Measurements from ENCODE around the gene RBFOX1.
A peak's percentile ranks its signal among the peaks of the same experiment; 100 is the strongest.
"Not testable (repeated sequence)": the region's sequence is repeated elsewhere in the genome, so short reads cannot be mapped to it uniquely, and the experiment has no call there.

RBFOX1 gene

DNA sequence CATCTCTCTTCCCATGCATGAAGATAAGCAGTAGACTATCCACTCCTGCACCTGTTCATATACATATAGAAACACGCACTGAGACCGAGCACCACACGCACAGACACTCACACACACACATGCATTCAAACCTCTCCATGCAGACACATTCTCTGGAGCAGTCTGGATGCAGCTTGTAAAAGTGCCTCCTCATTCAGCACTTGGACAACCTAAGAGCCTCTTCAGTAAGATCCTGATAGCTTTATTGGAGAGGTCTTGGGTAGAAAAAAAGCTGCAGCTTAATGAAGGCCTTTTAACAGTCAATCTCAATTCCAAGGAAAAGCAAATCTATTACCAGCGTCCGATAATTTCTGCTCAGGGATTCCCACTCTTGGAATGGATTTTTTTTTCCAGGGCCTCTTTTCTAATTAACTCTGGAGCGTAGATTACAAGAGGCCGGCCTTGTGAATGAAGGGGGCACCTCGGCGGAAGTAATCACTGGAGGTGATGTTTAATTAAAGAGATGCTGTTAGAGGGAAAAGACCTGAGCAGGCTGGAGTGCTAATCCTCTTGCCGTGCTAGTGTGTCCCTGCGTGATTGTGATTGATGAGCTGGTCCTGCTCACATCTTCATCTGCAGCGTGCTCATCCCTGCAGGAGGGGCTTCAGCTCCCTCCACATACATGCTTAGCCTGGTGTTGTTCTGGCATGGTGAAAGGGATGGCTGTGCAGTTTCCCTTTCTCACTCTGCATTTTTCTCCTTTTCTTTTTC is 155.1 kb downstream of the RBFOX1 start:
- DNase-seq, result no peak

GRCh38 chr16:7492122-7492521 is 159.5 kb downstream of the RBFOX1 start:
- peak; percentile 2 for DNase-seq

DNA sequence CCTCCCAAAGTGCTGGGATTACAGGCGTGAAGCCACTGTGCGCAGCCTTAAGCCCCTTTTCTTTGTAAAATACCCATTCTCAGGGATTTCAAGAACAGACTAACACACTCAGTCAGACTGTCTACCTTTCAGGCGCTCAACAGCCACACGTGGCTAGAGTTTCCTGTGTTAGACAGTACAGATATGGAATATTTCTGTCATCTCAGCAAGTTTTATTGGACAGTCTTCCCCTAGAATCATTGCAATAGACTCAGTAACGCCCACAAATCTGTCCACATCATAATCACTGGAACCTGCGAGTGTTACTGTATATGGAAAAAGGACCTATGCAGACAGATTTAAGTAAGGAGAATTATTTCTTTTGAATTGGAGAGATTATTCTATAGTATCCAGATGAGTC is 160.5 kb downstream of the RBFOX1 start:
- DNase-seq, result no peak

DNA sequence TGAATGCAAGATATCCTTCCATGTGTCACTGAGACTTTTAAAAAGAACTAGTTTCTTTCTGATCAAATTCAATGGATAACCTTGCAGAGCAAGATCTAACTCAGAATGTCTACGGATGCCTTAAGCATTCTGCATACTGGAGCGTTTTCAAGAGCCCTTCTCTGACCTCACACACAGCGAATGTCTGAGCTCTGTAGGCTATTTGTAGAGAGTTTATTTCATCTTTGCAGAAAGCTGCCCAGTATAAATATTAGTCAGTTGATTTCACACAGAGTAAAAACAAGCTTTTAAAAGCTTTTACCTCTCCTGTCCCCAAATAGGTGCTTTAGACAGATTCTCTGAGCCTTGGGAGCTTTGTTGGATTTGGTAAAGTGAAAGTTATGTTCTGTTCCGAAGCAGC is 165.0 kb downstream of the RBFOX1 start:
- no peak for DNase-seq

DNA sequence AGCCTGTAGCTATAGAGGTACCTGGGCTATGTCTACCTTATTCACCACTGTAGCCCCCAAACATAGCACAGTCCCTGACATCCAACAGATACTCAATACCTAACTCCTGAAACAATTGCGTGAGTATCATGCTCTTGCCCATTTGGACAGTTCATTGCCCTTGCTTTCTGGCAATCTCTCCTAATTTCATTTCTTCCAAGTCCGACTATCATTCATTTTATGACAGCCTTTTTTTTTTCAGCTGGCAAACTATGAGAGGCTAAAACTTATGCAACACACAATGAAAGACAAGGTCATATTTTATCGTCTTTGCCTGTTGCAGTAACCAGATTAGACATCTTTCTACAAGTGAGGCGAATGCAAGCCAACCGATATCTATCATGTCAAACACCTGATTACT is 169.2 kb downstream of the RBFOX1 start:
- DNase-seq, result no peak

DNA sequence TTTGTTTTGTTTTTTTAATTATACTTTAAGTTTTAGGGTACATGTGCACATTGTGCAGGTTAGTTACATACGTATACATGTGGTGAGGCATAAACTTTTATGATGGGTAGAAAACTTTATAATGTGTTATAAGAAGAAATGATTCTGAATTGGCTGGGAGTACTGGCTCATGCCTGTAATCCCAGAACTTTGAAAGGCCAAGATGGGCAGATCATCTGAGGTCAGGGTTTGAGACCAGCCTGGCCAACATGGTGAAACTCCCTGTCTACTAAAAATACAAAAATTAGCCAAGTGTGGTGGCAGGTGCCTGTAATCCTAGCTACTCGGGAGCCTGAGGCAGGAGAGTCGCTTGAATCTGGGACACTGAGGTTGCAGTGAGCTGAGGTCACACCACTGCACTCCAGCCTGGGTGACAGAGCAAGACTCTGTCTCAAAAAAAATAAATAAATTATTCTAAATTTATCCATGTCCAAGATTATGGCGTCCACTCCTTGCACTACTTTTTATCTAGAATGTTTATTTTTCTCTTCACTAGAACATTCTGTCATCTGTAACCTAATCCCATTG is 170.0 kb downstream of the RBFOX1 start:
- DNase-seq, result not testable (repeated sequence)

DNA sequence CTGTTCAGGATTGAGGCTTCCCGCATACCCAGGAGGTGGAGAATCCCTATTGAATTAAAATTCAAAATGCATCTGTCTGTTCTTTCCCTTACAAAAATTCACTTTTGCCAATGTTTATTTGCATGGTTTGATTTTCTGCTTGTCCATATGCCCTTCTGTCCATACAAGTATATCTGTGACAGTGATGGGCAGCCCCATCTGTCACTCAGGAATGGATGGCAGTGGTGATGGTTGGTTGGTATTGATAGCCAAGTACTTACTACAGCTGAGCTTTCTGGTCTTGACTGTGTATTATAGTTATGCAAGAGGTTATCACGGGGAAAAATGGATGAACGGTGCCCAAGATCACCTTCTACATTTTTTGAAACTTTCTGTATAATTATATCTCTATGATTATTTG is 171.0 kb downstream of the RBFOX1 start:
- DNase-seq, result no peak

GRCh38 chr16:7504844-7505243 is 172.2 kb downstream of the RBFOX1 start:
- no peak for DNase-seq

GRCh38 chr16:7505495-7505894 is 172.8 kb downstream of the RBFOX1 start:
- no peak for DNase-seq

GRCh38 chr16:7506363-7506762 is 173.7 kb downstream of the RBFOX1 start:
- DNase-seq, result no peak

- no peak for DNase-seq
Measured at GRCh38 chr16:7508656-7509055, 176.0 kb downstream of the RBFOX1 start.

DNA sequence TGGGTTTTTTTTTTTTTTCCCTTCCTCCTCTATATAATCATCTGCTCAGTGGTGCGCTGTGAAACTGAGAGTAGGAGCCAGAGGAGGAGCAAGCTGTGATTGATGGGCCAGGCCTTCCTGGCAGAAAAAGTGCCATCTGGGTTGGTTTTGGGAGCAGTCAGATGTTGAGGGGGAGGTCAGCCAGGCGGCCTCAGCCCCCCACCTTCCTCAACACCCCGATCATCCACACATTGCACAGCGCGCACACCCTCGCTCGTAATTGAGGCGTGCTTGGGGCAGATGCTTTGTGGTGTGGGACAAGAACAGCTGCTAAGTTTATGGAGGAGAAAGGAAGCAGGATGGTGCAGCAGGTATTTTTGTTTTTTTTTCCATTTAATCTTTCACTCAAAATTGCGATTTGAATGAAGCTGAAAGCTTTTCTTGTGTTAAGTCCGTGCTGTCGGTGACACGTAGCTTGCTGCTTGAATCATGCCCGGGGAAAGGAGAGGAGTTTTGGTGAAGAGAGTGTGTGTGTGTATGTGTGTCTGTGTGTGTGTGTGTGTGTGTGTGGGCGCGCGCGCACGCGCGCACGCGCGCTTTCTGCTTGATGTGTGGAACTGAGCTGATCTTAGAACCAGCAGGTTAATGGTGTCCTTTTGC is 177.4 kb downstream of the RBFOX1 start:
- DNase-seq, result no peak

GRCh38 chr16:7511549-7512260 is 179.1 kb downstream of the RBFOX1 start:
- DNase-seq, result no peak

GRCh38 chr16:7512503-7512902 is 179.9 kb downstream of the RBFOX1 start:
- no peak for DNase-seq

DNA sequence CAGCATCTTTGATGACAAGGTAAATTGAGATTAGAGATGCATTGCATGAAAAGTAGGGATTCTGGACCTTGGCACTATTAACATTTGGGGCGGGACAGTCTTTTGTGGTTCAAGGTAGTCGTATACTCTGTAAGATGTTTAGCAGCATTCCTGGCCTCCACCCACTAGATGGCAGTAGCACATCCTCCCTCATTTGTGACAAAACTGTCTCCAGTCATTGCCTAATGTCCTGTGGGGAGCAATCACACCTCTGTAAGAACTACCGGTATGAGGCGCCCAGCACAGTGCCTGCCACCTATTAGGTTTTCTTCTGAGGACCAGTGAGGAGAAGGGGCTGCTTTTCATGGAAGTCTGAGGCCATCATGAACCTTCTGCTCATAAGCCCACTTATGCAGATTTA is 180.8 kb downstream of the RBFOX1 start:
- DNase-seq, result peak; percentile 51

DNA sequence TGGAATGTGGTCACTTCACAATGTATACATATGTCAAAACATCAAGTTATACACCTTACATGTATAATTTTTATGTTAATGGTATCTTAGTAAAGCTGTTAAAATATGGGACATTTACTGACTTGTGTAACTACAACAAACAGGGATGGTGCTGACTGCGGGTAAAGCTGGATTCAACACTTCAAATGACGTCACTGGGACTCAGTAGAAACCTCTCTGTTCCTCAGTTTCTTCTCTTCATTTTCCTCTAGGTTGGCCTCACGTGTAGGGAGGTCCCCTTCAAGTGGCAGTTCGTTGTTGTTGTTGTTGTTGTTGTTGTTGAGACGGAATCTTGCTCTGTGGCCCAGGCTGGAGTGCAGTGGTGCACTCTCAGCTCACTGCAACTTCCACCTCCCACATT is 182.9 kb downstream of the RBFOX1 start:
- DNase-seq, result no peak

DNA sequence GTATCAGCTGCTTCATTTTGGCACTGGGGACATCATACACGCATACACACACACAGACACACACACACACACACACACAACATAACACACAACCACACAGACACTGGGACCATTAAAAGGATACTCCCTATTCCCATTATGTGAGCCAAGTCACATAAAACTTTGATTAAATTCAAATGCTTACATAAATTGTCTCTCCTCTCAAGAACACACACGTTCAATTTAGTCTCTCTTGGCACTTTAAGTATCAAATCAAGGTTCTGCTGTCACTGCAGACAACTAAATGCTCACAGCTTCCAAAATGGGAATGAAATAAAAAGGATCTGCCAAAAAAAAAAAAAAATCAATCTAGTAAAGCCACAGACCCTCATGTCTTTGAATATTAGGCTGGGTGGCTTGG is 184.9 kb downstream of the RBFOX1 start:
- no peak for DNase-seq

DNA sequence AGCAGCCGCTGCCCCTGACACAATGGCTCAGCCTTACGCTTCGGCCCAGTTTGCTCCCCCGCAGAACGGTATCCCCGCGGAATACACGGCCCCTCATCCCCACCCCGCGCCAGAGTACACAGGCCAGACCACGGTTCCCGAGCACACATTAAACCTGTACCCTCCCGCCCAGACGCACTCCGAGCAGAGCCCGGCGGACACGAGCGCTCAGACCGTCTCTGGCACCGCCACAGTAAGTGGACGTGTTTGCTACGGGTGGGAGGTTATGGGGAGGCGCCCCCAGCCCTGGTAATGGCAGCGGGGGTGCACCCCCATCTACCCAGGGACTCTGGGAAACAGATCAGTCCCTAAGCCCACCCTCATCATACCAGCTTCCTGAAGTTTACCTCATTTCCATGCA is 185.5 kb downstream of the RBFOX1 start:
- no peak for DNase-seq

DNA sequence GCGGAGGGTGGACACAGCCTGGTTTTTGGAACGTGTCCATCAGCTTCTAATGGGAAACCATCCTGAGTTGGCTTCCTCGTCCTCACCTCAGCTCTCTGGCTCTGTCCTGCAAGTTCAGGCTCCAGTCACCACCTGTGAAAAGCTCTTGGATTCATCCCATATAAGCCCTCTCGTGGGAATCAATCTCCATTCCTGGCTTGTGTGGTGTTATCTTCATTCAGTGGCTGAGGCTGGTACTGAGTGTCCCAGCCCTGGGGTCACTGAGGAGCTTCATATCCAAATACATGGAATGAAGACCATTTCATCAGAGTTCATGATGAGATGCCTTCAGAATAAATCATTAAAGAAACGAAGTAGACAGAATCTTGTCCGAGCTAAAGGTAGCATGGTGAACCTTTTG is 189.2 kb downstream of the RBFOX1 start:
- DNase-seq, result no peak

DNA sequence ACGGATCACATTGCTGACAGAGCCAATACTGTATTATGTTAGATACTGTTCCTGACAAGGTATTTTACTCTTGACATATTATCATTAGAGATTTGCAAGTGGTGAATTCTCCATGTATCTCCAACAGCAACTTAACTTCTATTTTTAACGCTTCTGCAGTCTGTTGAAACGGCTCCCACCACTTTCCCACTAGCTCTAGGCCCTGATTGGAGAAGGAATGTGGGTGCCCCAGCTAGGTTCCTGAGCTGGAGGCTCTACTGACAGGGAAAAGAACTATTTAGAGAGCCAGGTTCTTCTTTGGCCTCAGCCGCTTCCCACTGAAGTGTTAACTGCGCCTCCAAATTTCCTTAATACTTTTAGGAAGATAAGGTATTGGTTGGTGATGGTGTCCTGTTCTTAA is 191.8 kb downstream of the RBFOX1 start:
- no peak for DNase-seq

DNA sequence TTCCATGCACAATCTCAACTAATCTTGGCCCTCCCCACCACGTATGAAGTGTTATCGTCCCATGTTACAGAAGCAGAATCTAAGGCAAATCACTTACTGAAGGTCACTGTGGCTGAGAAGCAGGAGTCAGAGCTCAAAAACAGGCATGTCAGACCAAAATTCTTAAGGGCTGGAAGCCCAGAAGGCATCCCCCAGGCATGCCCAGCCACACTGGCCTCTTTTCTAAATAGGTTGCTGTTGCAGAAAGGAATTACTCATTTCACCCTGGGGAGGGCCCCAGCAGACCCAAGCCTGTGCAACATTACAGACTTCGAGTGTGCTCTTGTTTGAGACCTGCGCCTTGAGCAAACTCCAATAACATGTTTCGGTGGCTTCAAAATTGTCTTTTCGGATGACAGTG is 194.1 kb downstream of the RBFOX1 start:
- DNase-seq, result no peak

DNA sequence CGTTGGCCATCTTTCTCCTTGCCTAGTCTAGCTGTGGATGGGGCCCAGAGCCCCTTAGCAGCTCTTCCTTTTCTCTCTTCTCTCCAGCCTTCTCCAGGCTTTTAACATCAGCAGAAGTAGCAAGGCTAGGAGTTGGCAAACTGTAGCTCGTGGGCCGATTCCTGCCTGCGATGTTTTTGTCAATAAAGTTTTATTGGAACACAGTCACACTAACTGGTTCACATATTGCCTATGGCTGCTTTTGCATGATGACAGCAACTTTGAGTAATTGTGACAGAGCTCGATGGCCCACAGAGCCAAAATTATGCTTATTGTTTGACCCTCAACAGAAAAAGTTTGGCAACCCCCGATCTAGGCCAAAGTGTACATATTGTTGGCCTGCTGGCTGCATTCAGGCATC is 199.9 kb downstream of the RBFOX1 start:
- DNase-seq, result no peak

- DNase-seq, result no peak
Measured at GRCh38 chr16:7534749-7535148, 202.1 kb downstream of the RBFOX1 start.

DNA sequence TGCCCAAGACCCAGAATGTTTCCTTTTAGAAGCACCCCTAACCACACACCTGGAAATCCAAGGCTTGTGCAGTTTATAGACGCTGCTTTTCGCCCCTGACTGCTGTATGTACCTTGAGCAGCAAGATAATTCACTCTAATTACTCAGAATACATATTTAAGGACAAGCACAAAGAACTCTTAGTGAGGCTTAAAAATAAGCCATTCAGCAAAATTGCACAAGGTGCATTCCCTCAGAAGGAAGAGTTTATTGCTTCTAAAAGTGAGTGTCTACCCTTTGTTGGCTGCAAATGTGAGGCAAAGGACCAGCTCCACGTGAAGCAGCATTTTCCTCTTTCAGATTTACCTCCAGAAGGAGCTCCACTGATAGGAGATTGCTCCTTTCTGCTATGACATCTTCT is 208.4 kb downstream of the RBFOX1 start:
- no peak for DNase-seq

Measured in hematopoietic multipotent progenitor cell treated with erythropoietin and hydrocortisone succinate and interleukin-3 and kit ligand, for 4 days (in vitro differentiated cells).